ENCODE data around the gene CBX1.

DNA sequence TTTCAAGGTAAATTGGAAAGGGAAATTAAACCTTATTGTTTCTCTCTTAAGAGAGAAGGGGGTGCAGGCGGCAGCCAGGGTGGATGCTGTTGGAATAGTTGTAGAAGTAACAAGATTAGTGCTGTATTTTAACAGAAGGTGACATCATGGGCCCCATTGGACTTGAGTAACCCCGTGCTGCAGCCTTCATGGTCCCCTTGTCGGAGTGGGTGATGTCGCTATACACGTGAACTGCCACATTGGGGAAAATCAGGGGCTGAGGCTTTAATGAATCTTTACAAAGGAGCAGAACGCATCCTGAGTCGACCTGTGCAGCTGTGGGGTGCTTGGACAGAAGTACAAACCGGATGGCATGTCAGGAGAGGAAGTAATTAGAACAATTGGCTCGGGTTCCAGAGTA lies 9.5 kb upstream of the CBX1 start:
- TF ChIP-seq, protein P1, sequence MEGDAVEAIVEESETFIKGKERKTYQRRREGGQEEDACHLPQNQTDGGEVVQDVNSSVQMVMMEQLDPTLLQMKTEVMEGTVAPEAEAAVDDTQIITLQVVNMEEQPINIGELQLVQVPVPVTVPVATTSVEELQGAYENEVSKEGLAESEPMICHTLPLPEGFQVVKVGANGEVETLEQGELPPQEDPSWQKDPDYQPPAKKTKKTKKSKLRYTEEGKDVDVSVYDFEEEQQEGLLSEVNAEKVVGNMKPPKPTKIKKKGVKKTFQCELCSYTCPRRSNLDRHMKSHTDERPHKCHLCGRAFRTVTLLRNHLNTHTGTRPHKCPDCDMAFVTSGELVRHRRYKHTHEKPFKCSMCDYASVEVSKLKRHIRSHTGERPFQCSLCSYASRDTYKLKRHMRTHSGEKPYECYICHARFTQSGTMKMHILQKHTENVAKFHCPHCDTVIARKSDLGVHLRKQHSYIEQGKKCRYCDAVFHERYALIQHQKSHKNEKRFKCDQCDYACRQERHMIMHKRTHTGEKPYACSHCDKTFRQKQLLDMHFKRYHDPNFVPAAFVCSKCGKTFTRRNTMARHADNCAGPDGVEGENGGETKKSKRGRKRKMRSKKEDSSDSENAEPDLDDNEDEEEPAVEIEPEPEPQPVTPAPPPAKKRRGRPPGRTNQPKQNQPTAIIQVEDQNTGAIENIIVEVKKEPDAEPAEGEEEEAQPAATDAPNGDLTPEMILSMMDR (optimal IDR thresholded peaks at IDR 0.05 in 1 of 3, IDR thresholded peaks at IDR 0.05 in 1 of 3, conservative IDR thresholded peaks at IDR 0.05 in 1 of 3; ENCODE audit: extremely low read depth in 1 of 3, insufficient read depth in 2 of 3, low read length in 3 of 3), result no peak
- no peak for TF ChIP-seq EZH2 (IDR thresholded peaks at IDR 0.05; ENCODE audit: low read length)
